GM23248 (cell line): ENCODE measurements around the gene TENT5C.

Experiments used
- EZH2 ChIP-seq: fragments of 200-600 bp; sonication (generic); IDR thresholded peaks from 2 replicates; pipeline ENCODE4 v1.6.1; 2018; ENCODE audit warnings: antibody characterized with exemption, mild to moderate bottlenecking; ENCODE audit not compliant: insufficient read depth, poor library complexity, severe bottlenecking
- EZH2phosphoT487 ChIP-seq: fragments of 200-600 bp; sonication (generic); IDR thresholded peaks from 2 replicates; pipeline ENCODE4 v1.6.1; 2018; ENCODE audit warnings: antibody characterized with exemption, moderate library complexity, mild to moderate bottlenecking, low read depth; ENCODE audit not compliant: insufficient read depth

DNA sequence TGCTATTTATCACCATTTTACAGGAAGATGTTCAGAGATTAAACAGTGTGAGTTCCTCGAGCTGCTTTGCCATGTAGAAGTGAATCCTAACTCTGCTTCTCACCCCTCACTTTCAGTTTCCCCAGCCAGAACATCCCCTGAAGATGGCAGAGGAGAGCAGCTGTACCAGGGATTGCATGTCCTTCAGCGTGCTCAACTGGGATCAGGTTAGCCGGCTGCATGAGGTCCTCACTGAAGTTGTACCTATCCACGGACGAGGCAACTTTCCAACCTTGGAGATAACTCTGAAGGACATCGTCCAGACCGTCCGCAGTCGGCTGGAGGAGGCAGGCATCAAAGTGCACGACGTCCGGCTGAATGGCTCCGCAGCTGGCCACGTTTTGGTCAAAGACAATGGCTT is 16.9 kb downstream of the TENT5C start:
- TF ChIP-seq EZH2 (no peak), EZH2phosphoT487 (no peak)
